Inferior parietal cortex (tissue), 1 donor: ENCODE measurements around the gene ATG101.
"Not testable (repeated sequence)": the region's sequence is repeated elsewhere in the genome, so short reads cannot be mapped to it uniquely, and the experiment has no call there.

ENCODE experiments used
- DNase-seq: peaks from one replicate; pipeline ENCODE4 v3.0.0-alpha.2; 2016; ENCODE audit errors: extremely low spot score

ATG101 gene

GRCh38 chr12:52097045-52097666 lies 27.4 kb downstream of the ATG101 start:
- no peak for DNase-seq

- not testable (repeated sequence) for DNase-seq
Measured at GRCh38 chr12:52104431-52105089, 34.8 kb downstream of the ATG101 start.

- not testable (repeated sequence) for DNase-seq
Measured at GRCh38 chr12:52116222-52117125, 46.7 kb downstream of the ATG101 start.

- DNase-seq, result not testable (repeated sequence)
Measured at GRCh38 chr12:52117806-52118475, 48.2 kb downstream of the ATG101 start.

GRCh38 chr12:52119398-52120254 lies 49.8 kb downstream of the ATG101 start:
- no peak for DNase-seq

- no peak for DNase-seq
Measured at GRCh38 chr12:52120951-52121823, 51.4 kb downstream of the ATG101 start.

- peak; percentile 60 for DNase-seq
Measured at GRCh38 chr12:52121824-52122539, 52.2 kb downstream of the ATG101 start.

- no peak for DNase-seq
Measured at GRCh38 chr12:52122540-52122871, 52.7 kb downstream of the ATG101 start.

- no peak for DNase-seq
Measured at GRCh38 chr12:52122904-52123303, 53.1 kb downstream of the ATG101 start.

GRCh38 chr12:52123487-52124186 lies 53.9 kb downstream of the ATG101 start:
- no peak for DNase-seq

- no peak for DNase-seq
Measured at GRCh38 chr12:52125476-52125900, 55.7 kb downstream of the ATG101 start.

GRCh38 chr12:52126050-52126604 lies 56.3 kb downstream of the ATG101 start:
- DNase-seq, result no peak
